K562 (cell line): ENCODE results near the gene CXCL16. TPM values are rescaled to one million over a fixed set of nuclear protein-coding genes. Genes with fewer than 3 reads are reported as not detected.

ENCODE experiments used
- ATAC-seq: fragments of 200-7000 bp; cut with Tn5 transposase; 3 replicates; pipeline ENCODE4 v1.9.1; 2020; ENCODE audit warnings: moderate library complexity
- BruUV-seq: library from RNA; stranded (reverse); fragments of 400-500 nt; replicated peaks from 2 replicates; lab custom pipeline; 2021; lab: Mats Ljungman, UMichigan
- CTCF ChIA-PET: fragments of 300-600 bp; formaldehyde crosslinking; extraction: SDS; loops from one replicate; lab custom pipeline; 2021; ENCODE audit warnings: low intra/inter-chr PET ratio; lab: Yijun Ruan, JAX
- POLR2A ChIA-PET: fragments of 300-600, 350-650 bp; sonication (Branson Sonifier 250); formaldehyde crosslinking; extraction: SDS; loops from one replicate; lab custom pipeline; 2021; ENCODE audit warnings: antibody characterized with exemption, inconsistent platforms; lab: Yijun Ruan, JAX
- DNase-seq, 4 experiments: peaks; one replicate each; pipeline versions ENCODE4 v3.0.0 to v3.0.0-alpha.2; 2011 to 2018; ENCODE audit warnings: low spot score in 3 of 4, mixed read lengths in 3 of 4; ENCODE audit errors: extremely low read depth in 1 of 4
- FAIRE-seq: peaks from 2 replicates; lab custom pipeline; 2011; peaks lifted over from hg19 to GRCh38; lab: Jason Lieb, UNC
- H2AFZ ChIP-seq: 2 replicates; pipeline ENCODE4 v1.6.0; 2011; ENCODE audit warnings: low read depth, low read length, control low read depth, inconsistent platforms
- H3K27ac ChIP-seq: fragments of 200-600 bp; 3 replicates; pipeline ENCODE4 v1.8.0; 2011; ENCODE audit warnings: low read depth, mild to moderate bottlenecking, control low read depth, inconsistent platforms, low read length, moderate library complexity, mixed read lengths; ENCODE audit errors: extremely low read depth
- H3K27me3 ChIP-seq, 2 experiments: fragments of 300-600 bp in 1 of 2; 2 replicates in 1 of 2; 3 replicates in 1 of 2; pipeline versions ENCODE4 v1.6.0 to v1.8.0; 2011; ENCODE audit warnings: inconsistent platforms in 2 of 2, low read length in 2 of 2, mild to moderate bottlenecking in 1 of 2, mixed read lengths in 1 of 2, moderate library complexity in 1 of 2; ENCODE audit not compliant: control insufficient read depth in 2 of 2, insufficient read depth in 2 of 2
- H3K36me3 ChIP-seq: fragments of 300-600 bp; 3 replicates; pipeline ENCODE4 v1.8.0; 2011; ENCODE audit warnings: mild to moderate bottlenecking, low read length, inconsistent platforms; ENCODE audit not compliant: control insufficient read depth, insufficient read depth
- H3K4me1 ChIP-seq, 2 experiments: fragments of 200-600 bp in 1 of 2; replicated peaks in 1 of 2; 2 replicates in 1 of 2; 3 replicates in 1 of 2; pipeline versions ENCODE4 v1.5.1 to v1.8.0; 2011; ENCODE audit warnings: inconsistent platforms in 2 of 2, low read length in 2 of 2, mild to moderate bottlenecking in 1 of 2, mixed read lengths in 1 of 2, moderate library complexity in 1 of 2; ENCODE audit not compliant: control insufficient read depth in 2 of 2, insufficient read depth in 2 of 2
- H3K4me2 ChIP-seq: 2 replicates; pipeline ENCODE4 v1.6.1; 2011; ENCODE audit warnings: low read length, control low read depth, inconsistent platforms, mixed read lengths; ENCODE audit not compliant: insufficient read depth
- H3K4me3 ChIP-seq: fragments of 200-600 bp; sonication (generic), shearing (Covaris generic); 2 replicates; pipeline ENCODE4 v1.5.1; 2016; ENCODE audit warnings: control low read depth, inconsistent platforms
- H3K79me2 ChIP-seq: fragments of 200-600 bp; 3 replicates; pipeline ENCODE4 v1.8.0; 2011; ENCODE audit warnings: low read length, inconsistent platforms; ENCODE audit not compliant: control insufficient read depth, insufficient read depth
- H3K9ac ChIP-seq, 2 experiments: 2 replicates each; pipeline versions ENCODE4 v1.6.0 to v1.6.1; 2011; ENCODE audit warnings: low read depth in 2 of 2, low read length in 2 of 2, control low read depth in 1 of 2, inconsistent platforms in 1 of 2, mild to moderate bottlenecking in 1 of 2, mixed read lengths in 1 of 2; ENCODE audit not compliant: insufficient read depth in 1 of 2
- H3K9me1 ChIP-seq: one replicate; pipeline ENCODE4 v1.6.0; 2011; ENCODE audit warnings: inconsistent platforms, mild to moderate bottlenecking, low read length, moderate library complexity; ENCODE audit not compliant: control insufficient read depth, insufficient read depth
- H3K9me3 ChIP-seq: replicated peaks from 2 replicates; pipeline ENCODE4 v1.5.1; 2011; ENCODE audit warnings: low read depth, low read length, inconsistent platforms; ENCODE audit not compliant: control insufficient read depth, insufficient read depth
- H4K20me1 ChIP-seq: replicated peaks from 2 replicates; pipeline ENCODE4 v1.6.1; 2011; ENCODE audit warnings: low read length, inconsistent platforms, mixed read lengths; ENCODE audit not compliant: control insufficient read depth, insufficient read depth
- CBX5 ChIP-seq: IDR thresholded peaks from 2 replicates; pipeline ENCODE4 v1.6.1; 2014; ENCODE audit warnings: low read depth, borderline replicate concordance
- CCAR2 ChIP-seq: fragments of 200-400 bp; formaldehyde crosslinking; IDR thresholded peaks from 2 replicates; pipeline ENCODE4 v1.6.1; 2017; ENCODE audit warnings: mild to moderate bottlenecking, low read depth, low read length
- LARP7 ChIP-seq: fragments of 450-650 bp; IDR thresholded peaks from 2 replicates; pipeline ENCODE4 v1.6.1; 2016
- MCM7 ChIP-seq, 2 experiments: fragments of 450-650 bp; IDR thresholded peaks; 2 replicates each; pipeline ENCODE4 v1.6.1; 2016 to 2018
- SLC30A9 ChIP-seq: fragments of 250-450 bp; sonication (Bioruptor Pico); IDR thresholded peaks from 2 replicates; pipeline ENCODE4 v1.8.0; 2022; ENCODE audit warnings: mild to moderate bottlenecking, moderate library complexity
- SMARCE1 ChIP-seq: fragments of 450-650 bp; IDR thresholded peaks from 2 replicates; pipeline ENCODE4 v1.7.1; 2016; ENCODE audit warnings: mild to moderate bottlenecking
- XRCC5 ChIP-seq: fragments of 200-400 bp; formaldehyde crosslinking; IDR thresholded peaks from 2 replicates; pipeline ENCODE4 v1.6.1; 2017; ENCODE audit warnings: low read depth, mild to moderate bottlenecking, low read length
- WGBS: fragments of 100-300 bp; shearing (Covaris generic); methylation state at CpG from one replicate; pipeline ENCODE4 v1.1.6; 2016; ENCODE audit warnings: low coverage, mixed read lengths; ENCODE audit not compliant: insufficient coverage; ENCODE audit errors: missing lambda C conversion rate; 5-methylcytosine and 5-hydroxymethylcytosine counted together
- in situ Hi-C: fragments of 300-500 bp; cut with MboI; formaldehyde crosslinking; loops from 4 replicates; pipeline ENCODE4 v1.15.0; 2018; ENCODE audit warnings: inconsistent platforms, mixed read lengths
- intact Hi-C: fragments of 100-400 bp; cut with micrococcal nuclease; formaldehyde crosslinking; loops from 2 replicates; pipeline ENCODE4 v1.14.2; 2022
- polyA plus RNA-seq, 8 experiments: library from polyadenylated mRNA; depleted of rRNA in 4 of 8; stranded (reverse) in 5 of 8; unstranded in 3 of 8; fragments of >200 nt; fragmentation: Nextera tagmentation in 2 of 8; fragmentation: Illumina TruSeq in 1 of 8; extraction: Ambion mirVana in 2 of 8; extraction: Trizol in 1 of 8; gene quantifications; 2 replicates each; pipeline versions ENCODE4 v1.2.1 to v1.2.3, GENCODE V29; 2011 to 2014; ENCODE audit warnings: inconsistent platforms in 1 of 8, missing spikeins in 1 of 8
- total RNA-seq, 7 experiments: library from RNA; depleted of rRNA in 6 of 7; stranded (reverse); fragments of >200 nt in 6 of 7; fragmentation: Illumina TruSeq in 2 of 7; extraction: Trizol in 2 of 7; gene quantifications; 2 replicates each; pipeline versions ENCODE4 v1.2.1 to v1.2.3, GENCODE V29; 2011 to 2021; ENCODE audit warnings: low replicate concordance in 1 of 7
- TF ChIP-seq, protein P1 (sequence below), 2 experiments: fragments of 450-650 bp; IDR thresholded peaks; 2 replicates each; pipeline ENCODE4 v1.6.1; 2016; ENCODE audit warnings: mild to moderate bottlenecking in 2 of 2, borderline replicate concordance in 1 of 2, low read depth in 1 of 2, moderate library complexity in 1 of 2

CXCL16 gene
- total and polyA plus RNA-seq, 9 of the 15 experiments (the other 6 are each of a cell fraction or from before 2014, with no cell fraction given), result 0.05 to 0.68 (median 0.22) TPM; not detected in 2

GRCh38 chr17:4788159-4788806 lies 48.6 kb upstream of the CXCL16 start:
- no peak for TF ChIP-seq SMARCE1
- TF ChIP-seq XRCC5, result no peak
- no peak for TF ChIP-seq MCM7 (IDR thresholded peaks at IDR 0.05)
- no peak for TF ChIP-seq LARP7
- TF ChIP-seq, protein P1, sequence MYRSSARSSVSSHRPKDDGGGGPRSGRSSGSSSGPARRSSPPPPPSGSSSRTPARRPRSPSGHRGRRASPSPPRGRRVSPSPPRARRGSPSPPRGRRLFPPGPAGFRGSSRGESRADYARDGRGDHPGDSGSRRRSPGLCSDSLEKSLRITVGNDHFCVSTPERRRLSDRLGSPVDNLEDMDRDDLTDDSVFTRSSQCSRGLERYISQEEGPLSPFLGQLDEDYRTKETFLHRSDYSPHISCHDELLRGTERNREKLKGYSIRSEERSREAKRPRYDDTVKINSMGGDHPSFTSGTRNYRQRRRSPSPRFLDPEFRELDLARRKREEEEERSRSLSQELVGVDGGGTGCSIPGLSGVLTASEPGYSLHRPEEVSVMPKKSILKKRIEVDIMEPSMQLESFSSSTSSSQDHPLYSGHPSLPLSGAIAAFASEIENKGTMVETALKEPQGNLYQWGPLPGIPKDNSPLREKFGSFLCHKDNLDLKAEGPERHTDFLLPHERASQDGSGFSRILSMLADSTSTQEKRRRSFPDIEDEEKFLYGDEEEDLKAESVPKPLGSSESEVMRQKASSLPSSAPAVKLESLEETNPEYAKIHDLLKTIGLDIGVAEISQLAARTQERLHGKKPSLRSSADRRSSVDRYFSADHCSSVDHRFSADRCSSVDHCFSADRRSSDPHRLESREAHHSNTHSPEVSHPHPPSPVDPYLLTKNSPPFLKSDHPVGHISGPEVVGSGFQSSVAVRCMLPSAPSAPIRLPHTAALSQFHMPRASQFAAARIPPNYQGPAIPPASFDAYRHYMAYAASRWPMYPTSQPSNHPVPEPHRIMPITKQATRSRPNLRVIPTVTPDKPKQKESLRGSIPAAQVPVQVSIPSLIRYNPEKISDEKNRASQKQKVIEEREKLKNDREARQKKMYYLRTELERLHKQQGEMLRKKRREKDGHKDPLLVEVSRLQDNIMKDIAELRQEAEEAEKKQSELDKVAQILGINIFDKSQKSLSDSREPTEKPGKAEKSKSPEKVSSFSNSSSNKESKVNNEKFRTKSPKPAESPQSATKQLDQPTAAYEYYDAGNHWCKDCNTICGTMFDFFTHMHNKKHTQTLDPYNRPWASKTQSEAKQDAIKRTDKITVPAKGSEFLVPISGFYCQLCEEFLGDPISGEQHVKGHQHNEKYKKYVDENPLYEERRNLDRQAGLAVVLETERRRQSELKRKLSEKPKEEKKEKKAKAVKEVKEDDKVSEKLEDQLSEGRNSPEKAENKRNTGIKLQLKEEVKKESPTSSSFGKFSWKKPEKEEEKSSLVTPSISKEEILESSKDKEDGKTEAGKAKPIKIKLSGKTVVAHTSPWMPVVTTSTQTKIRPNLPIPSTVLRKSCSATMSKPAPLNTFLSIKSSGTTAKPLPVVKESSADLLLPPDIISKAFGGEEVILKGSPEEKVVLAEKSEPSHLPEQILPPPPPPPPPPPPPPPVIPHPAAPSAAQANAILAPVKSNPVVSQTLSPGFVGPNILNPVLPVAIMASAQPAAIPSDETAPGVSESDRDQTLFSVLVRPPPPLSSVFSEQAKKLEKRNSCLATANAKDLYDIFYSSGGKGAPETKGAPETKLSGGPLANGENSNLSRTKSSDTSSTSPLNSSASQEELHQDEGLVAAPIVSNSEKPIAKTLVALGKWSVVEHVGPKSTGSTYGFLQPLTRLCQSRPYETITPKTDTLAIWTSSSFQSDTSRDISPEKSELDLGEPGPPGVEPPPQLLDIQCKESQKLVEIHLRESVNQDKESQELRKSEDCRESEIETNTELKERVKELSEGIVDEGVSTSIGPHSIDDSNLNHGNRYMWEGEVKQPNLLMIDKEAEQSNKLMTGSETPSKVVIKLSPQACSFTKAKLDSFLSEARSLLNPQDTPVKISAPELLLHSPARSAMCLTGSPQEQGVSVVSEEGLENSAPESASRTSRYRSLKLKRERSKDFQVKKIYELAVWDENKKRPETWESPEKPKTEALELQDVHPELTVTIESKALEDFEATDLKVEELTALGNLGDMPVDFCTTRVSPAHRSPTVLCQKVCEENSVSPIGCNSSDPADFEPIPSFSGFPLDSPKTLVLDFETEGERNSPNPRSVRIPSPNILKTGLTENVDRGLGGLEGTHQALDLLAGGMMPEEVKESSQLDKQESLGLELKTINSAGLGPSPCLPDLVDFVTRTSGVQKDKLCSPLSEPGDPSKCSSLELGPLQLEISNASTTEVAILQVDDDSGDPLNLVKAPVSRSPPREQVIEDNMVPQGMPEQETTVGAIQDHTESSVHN (IDR thresholded peaks at IDR 0.05; ENCODE audit: borderline replicate concordance in 1 of 2, low read depth in 1 of 2), result no peak
- no peak for TF ChIP-seq CCAR2
- TF ChIP-seq CBX5, result no peak
- TF ChIP-seq SLC30A9, result no peak
- Histone ChIP-seq H3K4me1 (peaks cover 0 to 31% of the 10 kb centered on the region in 2 experiments; a peak in 2 of 5 replicates), H3K4me2 (no peak overlapping the region; the same call in 1 of the 2 replicates), H3K27ac (no peak overlapping the region), H3K9me3 (no peaks in the 10 kb centered on the region), H3K4me3 (no peak overlapping the region), H3K36me3 (no peaks in the 10 kb centered on the region), H3K9me1 (no peaks in the 10 kb centered on the region), H3K27me3 (peaks cover 3 to 11% of the 10 kb centered on the region in 2 experiments; a peak in 3 of 5 replicates), H3K9ac (peak overlapping the region in 1 of 2 experiments; percentile 93; a peak in 1 of 4 replicates), H2AFZ (no peak overlapping the region), H3K79me2 (peaks cover 6% of the 10 kb centered on the region; the same call in 2 of the 3 replicates), H4K20me1 (no peaks in the 10 kb centered on the region)
- in situ Hi-C loops, result no loop called here
- no peak for ATAC-seq
- BruUV-seq, result no TSS peak
- ChIA-PET POLR2A (interaction anchor here (0.7 to 1.0 kb wide), 2 partner anchors 10 to 75 kb away, joined by 3 to 4 read pairs; no protein-coding TSS in a partner anchor), CTCF (interaction anchor here (0.6 to 2.9 kb wide), 2 partner anchors 78 to 377 kb away, joined by 6 to 13 read pairs; partner anchors contain the start of gene ARRB2)
- FAIRE-seq, result no peak
- no peak for DNase-seq
- 76% methylated on average over 10 of the region's 14 CpGs for WGBS
- intact Hi-C loops, result no loop called here
